ENCODE results near the gene AURKA.
"Not testable (repeated sequence)": the region's sequence is repeated elsewhere in the genome, so short reads cannot be mapped to it uniquely, and the experiment has no call there.

Gene AURKA

GRCh38 chr20:56343861-56344381 lies 48.1 kb downstream of the AURKA start:
- peak; percentile 73 for DNase-seq (ENCODE audit: insufficient read length, low spot score)
- TF ChIP-seq POLR2A (IDR thresholded peaks at IDR 0.05; ENCODE audit: low read depth, low read length): no peak
- TF ChIP-seq SPI1 (IDR thresholded peaks at IDR 0.05; ENCODE audit: low read depth, low read length): no peak
- TF ChIP-seq POU2F2 (IDR thresholded peaks at IDR 0.05; ENCODE audit: low read depth, low read length): no peak
- no peak for TF ChIP-seq PAX5 (IDR thresholded peaks at IDR 0.05; ENCODE audit: insufficient read depth, low read length, severe bottlenecking)
- TF ChIP-seq POLR2AphosphoS5 (IDR thresholded peaks at IDR 0.05; ENCODE audit: low read depth, low read length): no peak
- TF ChIP-seq TAF1 (IDR thresholded peaks at IDR 0.05; ENCODE audit: low read depth, low read length): no peak
- FAIRE-seq: no peak

DNA sequence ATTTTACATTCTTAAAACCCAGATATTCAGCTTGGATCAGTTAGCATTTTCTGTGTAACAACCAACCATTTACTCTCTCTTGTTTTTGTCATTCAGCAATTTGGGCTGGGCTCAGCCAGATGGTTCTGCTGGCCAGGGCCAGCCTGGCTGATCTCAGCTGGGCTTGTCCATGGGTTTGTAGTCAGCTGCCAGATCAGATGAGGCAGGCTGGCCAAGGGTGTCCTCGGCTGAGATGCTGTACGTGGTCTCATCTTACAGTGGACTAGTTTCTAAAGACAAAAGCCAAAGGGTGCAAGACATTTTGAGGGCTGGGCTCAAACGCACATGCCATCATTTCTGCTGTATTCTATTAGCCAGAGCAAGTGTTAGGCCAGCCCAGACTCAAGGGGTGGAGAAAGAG lies 49.2 kb downstream of the AURKA start:
- TF ChIP-seq SPI1 (IDR thresholded peaks at IDR 0.05; ENCODE audit: low read depth, low read length): no peak
- TF ChIP-seq POLR2AphosphoS5 (IDR thresholded peaks at IDR 0.05; ENCODE audit: low read depth, low read length): no peak
- TF ChIP-seq PAX5 (IDR thresholded peaks at IDR 0.05; ENCODE audit: insufficient read depth, low read length, severe bottlenecking): no peak
- no peak for TF ChIP-seq POU2F2 (IDR thresholded peaks at IDR 0.05; ENCODE audit: low read depth, low read length)
- TF ChIP-seq POLR2A (IDR thresholded peaks at IDR 0.05; ENCODE audit: low read depth, low read length): no peak
- TF ChIP-seq TAF1 (IDR thresholded peaks at IDR 0.05; ENCODE audit: low read depth, low read length): no peak
- DNase-seq (ENCODE audit: insufficient read length, low spot score): no peak
- no peak for FAIRE-seq

DNA sequence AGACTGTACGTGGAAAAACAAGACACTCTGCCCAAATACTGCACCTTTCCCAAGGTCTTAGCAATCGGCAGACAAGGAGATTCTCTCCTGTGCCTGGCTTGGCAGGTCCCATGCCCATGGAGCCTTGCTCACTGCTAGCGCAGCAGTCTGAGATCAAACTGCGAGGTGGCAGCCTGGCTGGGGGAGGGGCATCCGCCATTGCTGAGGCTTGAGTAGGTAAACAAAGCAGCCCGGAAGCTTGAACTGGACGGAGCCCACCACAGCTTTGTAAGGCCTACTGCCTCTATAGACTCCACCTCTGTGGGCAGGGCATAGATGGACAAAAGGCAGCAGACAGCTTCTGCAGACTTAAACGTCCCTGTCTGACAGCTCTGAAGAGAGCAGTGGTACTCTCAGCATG lies 55.3 kb downstream of the AURKA start:
- not testable (repeated sequence) for FAIRE-seq; DNase-seq (ENCODE audit: insufficient read length, low spot score)

DNA sequence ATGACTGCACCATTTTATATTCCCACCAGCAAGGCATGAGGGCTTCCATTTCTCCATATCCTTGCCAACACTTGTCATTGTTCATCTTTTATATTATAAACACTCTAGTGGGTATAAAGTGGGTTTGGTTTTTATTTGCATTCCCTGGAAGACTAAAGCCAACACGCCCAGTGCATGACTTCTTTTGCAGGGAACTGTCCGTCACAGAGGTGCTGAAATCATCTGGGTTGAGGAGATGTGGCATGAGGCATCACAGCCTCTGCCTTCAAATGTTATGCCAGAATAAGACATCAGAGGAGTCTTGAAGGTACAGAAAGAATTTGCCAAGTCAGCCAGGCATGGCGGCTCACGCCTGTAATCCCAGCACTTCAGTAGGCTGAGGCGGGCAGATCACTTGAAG lies 63.2 kb downstream of the AURKA start:
- DNase-seq (ENCODE audit: insufficient read length, low spot score) (no peak), FAIRE-seq (no peak)
- TF ChIP-seq POU2F2 (IDR thresholded peaks at IDR 0.05; ENCODE audit: low read depth, low read length) (no peak), PAX5 (IDR thresholded peaks at IDR 0.05; ENCODE audit: insufficient read depth, low read length, severe bottlenecking) (no peak), POLR2A (IDR thresholded peaks at IDR 0.05; ENCODE audit: low read depth, low read length) (no peak), SPI1 (IDR thresholded peaks at IDR 0.05; ENCODE audit: low read depth, low read length) (no peak), TAF1 (IDR thresholded peaks at IDR 0.05; ENCODE audit: low read depth, low read length) (no peak), POLR2AphosphoS5 (IDR thresholded peaks at IDR 0.05; ENCODE audit: low read depth, low read length) (no peak)

GRCh38 chr20:56324806-56325205 lies 67.2 kb downstream of the AURKA start:
- FAIRE-seq: no peak
- no peak for TF ChIP-seq TAF1 (IDR thresholded peaks at IDR 0.05; ENCODE audit: low read depth, low read length)
- TF ChIP-seq POLR2AphosphoS5 (IDR thresholded peaks at IDR 0.05; ENCODE audit: low read depth, low read length): no peak
- TF ChIP-seq PAX5 (IDR thresholded peaks at IDR 0.05; ENCODE audit: insufficient read depth, low read length, severe bottlenecking): no peak
- no peak for TF ChIP-seq SPI1 (IDR thresholded peaks at IDR 0.05; ENCODE audit: low read depth, low read length)
- TF ChIP-seq POU2F2 (IDR thresholded peaks at IDR 0.05; ENCODE audit: low read depth, low read length): no peak
- DNase-seq (ENCODE audit: insufficient read length, low spot score): no peak

GRCh38 chr20:56323656-56324055 lies 68.4 kb downstream of the AURKA start:
- DNase-seq (ENCODE audit: insufficient read length, low spot score) (no peak), FAIRE-seq (no peak)
- TF ChIP-seq POU2F2 (IDR thresholded peaks at IDR 0.05; ENCODE audit: low read depth, low read length) (no peak), POLR2A (IDR thresholded peaks at IDR 0.05; ENCODE audit: low read depth, low read length) (no peak), SPI1 (IDR thresholded peaks at IDR 0.05; ENCODE audit: low read depth, low read length) (no peak), PAX5 (IDR thresholded peaks at IDR 0.05; ENCODE audit: insufficient read depth, low read length, severe bottlenecking) (no peak), TAF1 (IDR thresholded peaks at IDR 0.05; ENCODE audit: low read depth, low read length) (no peak), POLR2AphosphoS5 (IDR thresholded peaks at IDR 0.05; ENCODE audit: low read depth, low read length) (no peak)

DNA sequence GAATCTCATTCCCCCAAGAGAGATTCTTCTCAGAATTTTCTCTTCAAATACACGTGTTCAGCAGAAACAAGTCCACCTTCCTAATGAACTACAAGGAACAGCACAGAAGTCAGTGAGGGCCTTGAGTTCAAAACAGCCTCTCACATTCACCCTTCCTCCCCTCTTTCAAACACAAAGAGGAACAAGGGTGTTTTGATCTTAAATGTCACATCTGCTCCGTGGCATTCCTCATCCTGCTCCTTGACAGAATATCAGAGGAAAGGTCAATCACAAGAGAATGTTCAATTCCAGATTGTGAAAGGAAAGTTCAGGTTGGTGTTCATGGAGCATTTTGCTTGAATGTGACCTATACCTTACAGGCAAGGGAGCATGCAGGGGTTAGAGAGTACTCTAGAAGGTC lies 68.8 kb downstream of the AURKA start:
- FAIRE-seq (no peak), DNase-seq (ENCODE audit: insufficient read length, low spot score) (no peak)
- TF ChIP-seq SPI1 (IDR thresholded peaks at IDR 0.05; ENCODE audit: low read depth, low read length): no peak
- no peak for TF ChIP-seq POLR2AphosphoS5 (IDR thresholded peaks at IDR 0.05; ENCODE audit: low read depth, low read length)
- TF ChIP-seq POU2F2 (IDR thresholded peaks at IDR 0.05; ENCODE audit: low read depth, low read length): no peak
- no peak for TF ChIP-seq POLR2A (IDR thresholded peaks at IDR 0.05; ENCODE audit: low read depth, low read length)
- TF ChIP-seq TAF1 (IDR thresholded peaks at IDR 0.05; ENCODE audit: low read depth, low read length): no peak
- no peak for TF ChIP-seq PAX5 (IDR thresholded peaks at IDR 0.05; ENCODE audit: insufficient read depth, low read length, severe bottlenecking)

DNA sequence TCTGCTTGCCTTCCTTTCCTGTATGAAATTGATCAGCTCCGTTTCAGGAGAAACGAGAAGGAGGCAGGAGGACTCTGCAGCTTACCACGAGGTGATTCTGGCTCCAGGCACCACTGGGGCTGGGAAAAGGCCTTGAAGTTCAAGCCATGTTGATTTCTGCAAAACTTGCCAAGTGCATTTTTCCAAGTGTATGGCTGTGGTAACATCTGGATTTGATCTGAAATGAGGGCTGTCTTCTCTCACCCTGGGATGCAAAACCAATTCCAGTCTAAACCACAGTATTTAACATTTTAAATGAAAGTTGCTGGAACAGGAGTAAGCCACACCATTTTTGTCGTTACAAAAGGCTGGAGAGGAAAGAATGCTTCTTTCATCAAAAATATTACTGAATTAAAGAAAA lies 69.3 kb downstream of the AURKA start:
- FAIRE-seq (no peak), DNase-seq (ENCODE audit: insufficient read length, low spot score) (no peak)
- no peak for TF ChIP-seq POLR2AphosphoS5 (IDR thresholded peaks at IDR 0.05; ENCODE audit: low read depth, low read length)
- no peak for TF ChIP-seq PAX5 (IDR thresholded peaks at IDR 0.05; ENCODE audit: insufficient read depth, low read length, severe bottlenecking)
- TF ChIP-seq POLR2A (IDR thresholded peaks at IDR 0.05; ENCODE audit: low read depth, low read length): no peak
- no peak for TF ChIP-seq SPI1 (IDR thresholded peaks at IDR 0.05; ENCODE audit: low read depth, low read length)
- no peak for TF ChIP-seq POU2F2 (IDR thresholded peaks at IDR 0.05; ENCODE audit: low read depth, low read length)
- no peak for TF ChIP-seq TAF1 (IDR thresholded peaks at IDR 0.05; ENCODE audit: low read depth, low read length)

Measured in GM12891 (cell line).